ENCODE results near the gene CACNA1S.

Gene CACNA1S

DNA sequence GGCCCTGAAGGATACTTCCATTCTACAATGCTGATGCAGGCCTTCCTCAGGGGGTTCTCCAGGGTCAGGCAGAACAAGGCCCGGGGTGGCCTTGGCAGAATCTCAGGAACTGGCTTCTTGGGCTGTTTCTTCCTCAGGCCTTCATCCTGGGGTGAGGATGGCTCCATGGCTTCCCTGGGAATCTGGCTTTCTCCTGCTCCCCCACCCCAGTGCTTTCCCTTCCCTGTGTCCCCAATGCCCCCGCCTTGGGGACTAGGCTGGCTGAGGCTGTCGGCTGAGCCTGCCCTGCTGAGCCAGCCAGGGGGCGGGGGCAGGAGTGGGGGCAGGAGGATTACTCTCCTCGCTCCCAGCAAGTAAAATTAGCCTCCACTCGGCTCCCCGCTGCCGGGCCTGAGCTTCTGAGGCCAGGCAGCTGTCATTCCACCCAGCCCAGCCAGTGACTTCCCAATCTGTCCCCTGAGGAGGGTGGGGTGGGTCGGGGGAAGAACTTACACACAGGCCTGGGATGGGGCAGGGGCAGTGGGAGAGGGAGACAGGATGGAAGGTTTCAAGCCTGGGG lies at the start of gene CACNA1S:
CACNA1S (minus strand) TSS at position 254 of the 559 bp plus-strand sequence; CDS start at position 167, 87 bp downstream.
- no peaks in the 10 kb centered on the region for H3K36me3 Mint-ChIP-seq
- no peaks in the 10 kb centered on the region for H3K9me3 Mint-ChIP-seq (ENCODE audit: low read depth)
- peaks cover 8% of the 10 kb centered on the region for H3K4me1 Mint-ChIP-seq (ENCODE audit: low read depth)
- H3K27me3 Mint-ChIP-seq: no peaks in the 10 kb centered on the region
- peak within 1 kb of the TSS; percentile 20 for H3K4me3 Mint-ChIP-seq
- no peak within 1 kb of the TSS for H3K27ac Mint-ChIP-seq

DNA sequence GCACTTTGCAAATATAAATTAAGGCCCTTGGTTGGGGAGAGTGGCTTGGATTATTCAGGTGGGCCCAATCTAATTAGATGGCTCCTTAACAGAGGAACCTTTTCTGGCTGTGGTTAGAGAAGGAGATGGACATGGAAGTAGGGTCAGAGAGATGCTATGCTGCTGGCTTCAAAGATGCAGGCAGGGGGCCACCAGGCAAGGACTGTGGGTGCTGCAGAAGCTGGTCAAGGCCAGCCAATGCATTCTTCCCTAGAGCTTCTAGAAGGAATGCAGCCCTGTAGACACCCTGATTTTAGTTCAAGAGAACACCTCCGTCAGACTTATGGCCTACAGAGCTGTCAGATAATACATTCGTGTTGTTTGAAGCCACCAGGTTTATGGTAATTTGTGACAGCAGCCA lies 45.7 kb upstream of the CACNA1S start:
- Mint-ChIP-seq H3K27ac (no peak overlapping the region), H3K27me3 (peaks cover 18% of the 10 kb centered on the region)

DNA sequence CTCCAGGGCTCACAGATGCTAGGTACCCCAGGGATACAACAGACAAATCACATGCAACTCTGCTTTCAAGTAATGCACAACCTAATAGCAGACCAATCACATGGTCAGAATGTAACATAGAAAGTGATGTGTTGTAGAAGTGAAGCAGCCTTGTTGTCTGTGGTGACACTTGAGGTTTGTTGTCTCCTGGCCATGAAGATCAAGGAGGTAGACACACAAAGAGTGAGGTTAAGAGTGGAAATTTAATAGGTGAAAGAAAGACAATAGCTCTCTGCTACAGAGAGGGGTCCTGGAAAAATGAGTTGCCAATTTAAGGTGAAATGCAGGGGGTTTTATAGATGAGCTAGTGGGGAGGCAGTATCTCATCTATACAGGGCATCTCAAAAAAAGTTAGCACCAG lies 44.6 kb upstream of the CACNA1S start:
- H3K36me3 Mint-ChIP-seq: no peaks in the 10 kb centered on the region
- no peak overlapping the region for H3K4me3 Mint-ChIP-seq
- no peak overlapping the region for H3K27ac Mint-ChIP-seq
- H3K4me1 Mint-ChIP-seq (ENCODE audit: low read depth): peaks cover 19% of the 10 kb centered on the region
- peaks cover 18% of the 10 kb centered on the region for H3K27me3 Mint-ChIP-seq
- H3K9me3 Mint-ChIP-seq (ENCODE audit: low read depth): no peaks in the 10 kb centered on the region

More for the DNA sequence above, 45.7 kb upstream of the CACNA1S start:
- Mint-ChIP-seq H3K9me3 (ENCODE audit: low read depth) (no peaks in the 10 kb centered on the region), H3K4me3 (no peak overlapping the region), H3K4me1 (ENCODE audit: low read depth) (peaks cover 15% of the 10 kb centered on the region), H3K36me3 (no peaks in the 10 kb centered on the region)

DNA sequence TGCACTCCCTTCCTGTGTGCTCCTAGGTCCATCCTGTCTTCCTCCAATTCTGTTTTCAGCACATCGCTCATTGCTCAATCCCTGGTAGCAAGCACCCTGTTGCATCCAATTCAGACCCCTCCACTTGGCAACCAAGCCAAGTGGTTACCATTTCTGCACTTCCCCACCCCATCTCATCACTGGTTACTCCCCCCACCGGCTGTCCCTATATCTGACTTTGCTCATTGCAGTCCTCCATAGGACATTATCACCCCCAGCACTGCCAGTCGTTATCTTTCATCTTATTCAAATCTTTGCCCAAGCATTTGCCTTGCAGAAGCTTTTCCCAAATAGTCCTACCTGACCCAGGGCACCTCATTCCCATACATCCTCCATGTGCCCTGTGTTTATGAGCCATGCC lies 44.1 kb upstream of the CACNA1S start:
- H3K27ac Mint-ChIP-seq: no peak overlapping the region
- no peaks in the 10 kb centered on the region for H3K9me3 Mint-ChIP-seq (ENCODE audit: low read depth)

DNA sequence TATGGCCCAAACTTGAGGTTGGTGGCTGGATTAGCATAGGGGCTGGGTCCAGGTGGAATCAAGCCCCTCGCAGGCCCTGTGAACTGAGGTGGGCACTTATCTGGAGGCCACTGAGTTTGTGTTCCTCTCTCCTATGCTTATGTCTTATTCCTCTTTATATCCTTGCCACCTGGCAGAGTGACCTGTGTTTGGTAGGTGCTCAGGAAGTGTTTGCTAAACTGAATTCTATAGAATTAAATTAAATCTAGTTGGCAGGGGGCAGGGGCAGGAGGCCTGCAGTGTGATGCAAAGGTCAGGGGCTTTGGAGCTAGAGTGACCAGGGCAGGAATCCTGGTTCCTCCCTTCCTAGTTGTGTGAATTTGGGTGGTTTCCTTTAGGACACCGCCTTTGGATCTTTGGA lies 43.1 kb upstream of the CACNA1S start:
- peaks cover 15% of the 10 kb centered on the region for H3K27me3 Mint-ChIP-seq
- H3K36me3 Mint-ChIP-seq: peaks cover 6% of the 10 kb centered on the region
- peaks cover 21% of the 10 kb centered on the region for H3K4me1 Mint-ChIP-seq (ENCODE audit: low read depth)
- no peak overlapping the region for H3K4me3 Mint-ChIP-seq
- H3K9me3 Mint-ChIP-seq (ENCODE audit: low read depth): no peaks in the 10 kb centered on the region
- H3K27ac Mint-ChIP-seq: no peak overlapping the region

More for the DNA sequence above, 44.1 kb upstream of the CACNA1S start:
- peak overlapping the region; percentile 12 for H3K4me3 Mint-ChIP-seq
- peaks cover 19% of the 10 kb centered on the region for H3K4me1 Mint-ChIP-seq (ENCODE audit: low read depth)
- H3K36me3 Mint-ChIP-seq: no peaks in the 10 kb centered on the region
- H3K27me3 Mint-ChIP-seq: peaks cover 18% of the 10 kb centered on the region

DNA sequence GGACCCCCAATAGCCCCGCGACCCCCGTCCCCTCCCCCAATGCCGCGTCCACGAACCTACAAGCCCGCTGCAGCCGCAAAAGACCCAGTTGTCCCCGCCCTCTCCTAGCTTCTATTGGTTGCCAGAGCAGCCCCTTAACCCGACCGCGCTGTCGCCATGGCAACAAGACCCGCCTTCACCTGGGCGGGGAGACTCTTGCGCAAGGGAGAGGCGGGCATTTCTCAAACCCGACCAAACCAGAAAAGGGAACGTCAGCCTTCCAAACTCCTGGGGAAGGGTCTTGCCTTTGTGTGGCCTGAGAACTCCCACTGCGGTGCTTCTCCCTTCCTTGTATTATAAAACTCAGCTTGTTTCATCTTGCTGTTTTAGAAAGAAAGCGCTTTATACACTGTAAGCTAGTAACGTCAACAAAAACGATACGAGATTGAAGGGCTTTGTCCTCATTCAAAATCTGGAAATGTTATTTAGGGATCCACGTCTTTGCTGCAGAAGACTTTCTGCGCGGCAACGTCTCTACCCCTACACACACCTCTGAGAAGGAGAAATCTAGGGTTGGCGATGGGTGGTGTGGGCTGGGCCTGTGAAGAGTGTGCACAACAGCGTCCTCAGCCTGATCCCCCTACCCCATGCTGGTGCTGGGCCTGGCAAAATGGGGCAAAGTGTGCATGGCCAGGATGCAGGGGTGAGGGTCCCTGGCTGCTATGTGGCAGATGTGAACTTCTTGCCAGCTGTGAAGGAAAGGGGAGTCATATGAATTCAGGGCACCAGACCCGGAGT lies 42.4 kb upstream of the CACNA1S start, which contains the start of gene TMEM9:
TMEM9 (minus strand) TSS at position 86 of the 777 bp plus-strand sequence. CDS start 551 bp downstream, outside the sequence.
- Mint-ChIP-seq H3K4me1 (ENCODE audit: low read depth) (peaks cover 21% of the 10 kb centered on the region), H3K9me3 (ENCODE audit: low read depth) (no peaks in the 10 kb centered on the region), H3K27ac (peak within 1 kb of the TSS; percentile 68), H3K27me3 (peaks cover 13% of the 10 kb centered on the region), H3K4me3 (peak within 1 kb of the TSS; percentile 91), H3K36me3 (peaks cover 6% of the 10 kb centered on the region)

DNA sequence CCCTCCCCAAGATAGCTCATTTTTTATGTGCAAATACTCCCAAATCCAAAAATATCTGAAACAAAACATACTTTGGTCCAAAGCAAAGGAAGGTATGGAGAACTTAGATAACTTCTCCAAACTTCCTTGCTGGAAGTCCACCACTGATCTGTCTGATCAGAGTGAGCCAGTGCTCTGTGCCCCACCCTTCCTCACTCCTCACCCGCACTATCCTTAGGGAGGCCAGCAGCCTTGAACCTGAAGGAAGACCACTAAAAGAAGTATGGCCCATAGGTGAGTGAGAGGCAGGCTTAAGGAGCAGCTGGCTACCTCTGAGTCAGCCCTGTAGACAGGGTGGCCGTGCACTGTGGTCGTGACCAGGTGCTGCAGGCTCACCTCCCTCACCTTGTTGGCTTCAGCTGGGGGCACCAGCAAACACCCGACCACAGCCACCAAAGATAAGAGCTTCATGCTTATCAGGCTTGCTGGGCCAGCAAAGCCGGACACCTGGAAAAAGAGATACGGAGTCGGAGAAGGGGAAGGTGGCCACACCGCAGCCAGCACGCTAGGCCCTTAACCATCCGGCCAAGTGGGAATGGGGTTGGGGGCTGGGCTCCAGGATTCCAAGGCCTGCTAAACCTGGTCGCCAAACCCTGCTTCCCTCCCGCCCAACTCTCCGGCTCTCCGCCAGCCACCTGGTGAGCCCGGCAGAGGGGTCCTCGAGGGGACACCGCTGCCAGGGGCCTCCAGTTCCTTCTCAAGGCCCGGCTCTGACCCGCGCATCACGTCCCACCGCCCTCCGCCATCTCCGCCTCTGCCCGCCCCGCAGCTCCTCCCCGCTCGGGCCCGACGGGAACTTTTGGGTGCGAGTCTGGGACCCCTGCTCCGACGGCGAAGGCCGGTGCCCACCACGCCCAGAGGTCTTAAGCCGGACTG lies 41.5 kb upstream of the CACNA1S start:
- Mint-ChIP-seq H3K4me3 (peak overlapping the region; percentile 91), H3K9me3 (ENCODE audit: low read depth) (no peaks in the 10 kb centered on the region), H3K4me1 (ENCODE audit: low read depth) (peaks cover 21% of the 10 kb centered on the region), H3K27me3 (peaks cover 13% of the 10 kb centered on the region), H3K36me3 (peaks cover 6% of the 10 kb centered on the region), H3K27ac (peak overlapping the region; percentile 66)

DNA sequence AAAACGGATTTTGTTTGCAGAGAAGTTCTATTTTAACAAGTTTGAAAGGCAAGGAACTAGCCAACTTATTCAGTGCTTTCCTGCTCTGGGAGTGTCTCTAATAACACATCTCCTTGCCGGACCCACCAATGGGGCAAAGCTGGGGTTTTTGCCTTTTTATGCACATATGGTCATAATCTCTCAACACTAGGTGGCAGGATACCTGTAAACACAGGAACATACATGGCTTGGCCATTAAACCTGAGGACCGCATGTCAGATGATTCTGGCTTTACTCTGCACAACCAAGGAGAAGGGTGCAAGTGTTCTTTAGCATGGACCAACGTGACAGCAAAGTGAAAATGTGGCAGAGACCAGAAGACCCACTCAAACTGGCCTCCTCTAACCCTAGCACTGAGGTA lies 37.2 kb upstream of the CACNA1S start:
- no peak overlapping the region for H3K27ac Mint-ChIP-seq
- H3K4me3 Mint-ChIP-seq: no peak overlapping the region

DNA sequence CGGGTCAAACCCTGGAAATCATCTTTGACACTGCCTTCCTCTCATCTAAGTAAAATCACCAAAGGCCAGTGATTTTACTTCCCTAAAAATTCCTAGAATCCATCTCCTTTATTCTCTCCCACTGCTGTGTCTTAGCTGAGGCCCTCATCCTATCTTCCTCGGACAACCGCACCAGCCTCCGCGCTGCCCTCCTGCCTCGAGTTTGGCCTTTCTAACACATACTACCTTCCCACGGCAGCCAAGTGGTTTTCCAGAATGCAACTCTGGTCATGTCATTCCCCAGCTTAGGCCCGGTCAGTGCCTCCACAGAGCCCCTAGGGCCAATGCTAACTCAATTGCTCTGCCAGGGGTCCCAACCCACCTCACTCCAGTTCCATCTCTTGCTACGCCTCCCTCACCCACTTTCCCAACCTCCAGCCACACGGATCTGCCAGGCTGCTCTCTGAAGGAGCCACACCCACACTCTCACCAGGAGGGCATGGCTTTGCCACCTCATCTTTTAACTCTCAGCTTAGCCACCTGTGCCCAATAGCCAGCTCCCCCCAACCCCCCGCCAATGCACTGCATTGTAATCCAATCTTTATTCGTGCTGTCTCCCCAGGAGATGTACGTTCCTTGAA lies 35.3 kb upstream of the CACNA1S start:
- Mint-ChIP-seq H3K9me3 (ENCODE audit: low read depth) (no peaks in the 10 kb centered on the region), H3K27me3 (no peaks in the 10 kb centered on the region), H3K36me3 (peaks cover 6% of the 10 kb centered on the region), H3K4me1 (ENCODE audit: low read depth) (peaks cover 2% of the 10 kb centered on the region), H3K27ac (no peak overlapping the region), H3K4me3 (no peak overlapping the region)

More for the DNA sequence above, 37.2 kb upstream of the CACNA1S start:
- no peaks in the 10 kb centered on the region for H3K9me3 Mint-ChIP-seq (ENCODE audit: low read depth)
- peaks cover 15% of the 10 kb centered on the region for H3K4me1 Mint-ChIP-seq (ENCODE audit: low read depth)
- peaks cover 6% of the 10 kb centered on the region for H3K36me3 Mint-ChIP-seq
- H3K27me3 Mint-ChIP-seq: no peaks in the 10 kb centered on the region

DNA sequence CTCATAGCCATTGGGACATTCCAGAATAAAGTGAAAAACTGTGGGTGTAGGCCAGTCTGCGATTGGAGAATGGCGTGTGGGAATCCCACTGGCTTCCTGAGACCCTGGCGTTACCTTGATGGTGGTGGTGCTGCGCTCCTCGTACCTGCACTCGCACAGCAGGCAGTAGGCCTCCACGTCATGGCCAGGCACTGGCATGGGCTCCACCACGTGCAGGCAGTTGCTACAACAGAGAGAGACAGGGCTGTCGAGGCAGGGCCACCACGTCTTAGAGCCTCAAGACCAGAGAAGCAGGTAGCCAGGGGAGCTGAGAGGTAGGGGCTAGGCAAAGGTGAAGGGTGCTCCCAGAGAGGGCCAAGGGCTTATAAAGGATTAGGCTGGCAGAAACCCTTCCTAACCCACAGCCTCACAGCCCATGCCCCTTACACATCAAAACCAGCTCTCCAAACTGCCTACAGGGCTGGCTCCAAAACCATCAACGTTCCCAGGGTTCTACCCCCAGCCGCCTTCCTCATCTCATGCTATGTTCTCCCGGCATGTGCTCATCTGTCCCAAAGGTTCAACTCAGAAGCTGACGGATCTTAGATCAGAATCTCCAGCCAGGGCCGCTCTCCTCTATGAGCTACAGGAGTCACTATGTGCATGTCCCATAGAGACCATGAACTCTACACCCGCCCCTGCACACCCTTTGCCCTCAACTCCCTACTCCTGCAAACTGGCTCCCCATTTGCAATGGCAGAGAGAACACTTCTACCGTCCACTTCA lies 34.6 kb upstream of the CACNA1S start:
- Mint-ChIP-seq H3K9me3 (ENCODE audit: low read depth) (no peaks in the 10 kb centered on the region), H3K36me3 (peaks cover 6% of the 10 kb centered on the region), H3K4me1 (ENCODE audit: low read depth) (peaks cover 2% of the 10 kb centered on the region), H3K4me3 (no peak overlapping the region), H3K27ac (no peak overlapping the region), H3K27me3 (no peaks in the 10 kb centered on the region)

DNA sequence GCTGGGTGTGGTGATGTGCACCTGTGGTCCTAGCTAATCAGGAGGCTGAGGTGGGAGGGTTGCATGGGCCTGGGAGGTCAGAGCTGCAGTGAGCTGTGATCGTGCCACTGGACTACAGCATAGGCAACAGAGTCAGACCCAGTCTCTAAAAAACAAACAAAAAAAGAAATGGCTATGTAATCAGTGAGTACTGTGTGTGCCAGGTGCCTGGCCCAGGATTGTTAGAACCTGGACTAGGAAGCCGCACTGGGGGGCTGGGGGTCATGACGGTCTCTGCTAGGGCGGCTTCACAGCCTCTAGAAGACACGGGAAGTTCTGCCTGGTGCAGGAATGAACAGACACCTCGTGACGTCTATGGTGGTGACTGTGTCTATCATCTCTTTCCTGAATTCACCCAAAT lies 33.6 kb upstream of the CACNA1S start:
- no peaks in the 10 kb centered on the region for H3K4me1 Mint-ChIP-seq (ENCODE audit: low read depth)
- peaks cover 1% of the 10 kb centered on the region for H3K36me3 Mint-ChIP-seq
- no peak overlapping the region for H3K27ac Mint-ChIP-seq
- H3K27me3 Mint-ChIP-seq: no peaks in the 10 kb centered on the region
- no peaks in the 10 kb centered on the region for H3K9me3 Mint-ChIP-seq (ENCODE audit: low read depth)
- H3K4me3 Mint-ChIP-seq: no peak overlapping the region

DNA sequence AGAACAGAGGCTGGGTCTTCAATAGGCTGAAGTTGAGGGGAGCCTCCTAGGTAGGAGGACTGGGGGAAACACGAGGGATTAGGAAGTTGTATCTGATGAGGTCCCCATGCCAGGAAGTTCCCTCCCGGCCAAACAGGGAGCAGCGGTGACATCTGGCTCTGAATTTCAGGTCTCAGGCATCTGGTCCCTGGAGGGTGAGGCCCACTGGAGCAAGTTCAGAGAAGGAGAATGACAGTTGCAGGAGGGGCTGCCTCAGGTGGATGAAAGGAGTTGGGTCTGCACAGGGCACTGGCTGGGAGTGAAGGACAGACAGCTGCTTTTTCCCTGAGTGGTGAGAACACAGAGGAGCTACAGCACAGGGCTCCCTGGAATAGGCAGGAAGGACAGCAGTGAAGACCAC lies 32.9 kb upstream of the CACNA1S start:
- H3K9me3 Mint-ChIP-seq (ENCODE audit: low read depth): no peaks in the 10 kb centered on the region
- H3K4me1 Mint-ChIP-seq (ENCODE audit: low read depth): no peaks in the 10 kb centered on the region
- no peak overlapping the region for H3K27ac Mint-ChIP-seq
- H3K4me3 Mint-ChIP-seq: no peak overlapping the region
- H3K27me3 Mint-ChIP-seq: no peaks in the 10 kb centered on the region
- no peaks in the 10 kb centered on the region for H3K36me3 Mint-ChIP-seq

DNA sequence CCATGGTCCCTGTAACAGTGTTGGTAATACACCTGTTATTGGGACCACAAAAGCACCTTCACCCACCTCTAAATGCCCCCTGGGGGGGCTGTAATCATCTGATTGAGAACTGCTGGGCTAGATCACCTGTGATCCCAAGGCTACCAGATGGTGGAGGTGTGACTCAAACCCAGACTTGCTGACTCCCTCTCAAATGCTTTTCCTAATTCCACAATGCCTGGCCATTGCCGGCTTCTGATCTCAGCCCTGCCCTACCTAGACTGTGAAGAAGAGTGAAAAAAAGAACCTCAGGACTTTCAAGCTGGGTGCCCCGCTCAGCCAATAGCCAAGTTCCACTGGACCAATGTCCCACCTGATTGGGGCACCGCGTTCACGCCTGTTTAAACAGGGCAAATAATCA lies 32.5 kb upstream of the CACNA1S start:
- Mint-ChIP-seq H3K27ac (no peak overlapping the region), H3K4me3 (no peak overlapping the region), H3K4me1 (ENCODE audit: low read depth) (no peaks in the 10 kb centered on the region), H3K9me3 (ENCODE audit: low read depth) (no peaks in the 10 kb centered on the region), H3K36me3 (no peaks in the 10 kb centered on the region), H3K27me3 (no peaks in the 10 kb centered on the region)

Data from activated naive CD8-positive, alpha-beta T cell (primary cell).